IPS-20b (cell line): Measurements from ENCODE around the gene P4HA2.

Source experiments
- H3K27ac ChIP-seq: one replicate; pipeline ENCODE4 v1.5.1; 2013; ENCODE audit warnings: low read length
- H3K27me3 ChIP-seq: 2 replicates; pipeline ENCODE4 v1.6.1; 2013; ENCODE audit warnings: mild to moderate bottlenecking, low read length, inconsistent platforms; ENCODE audit not compliant: insufficient read depth
- H3K36me3 ChIP-seq: 2 replicates; pipeline ENCODE4 v1.6.1; 2013; ENCODE audit warnings: low read depth, mild to moderate bottlenecking, inconsistent platforms, low read length, moderate library complexity; ENCODE audit not compliant: insufficient read depth
- H3K4me1 ChIP-seq: 2 replicates; pipeline ENCODE4 v1.6.1; 2013; ENCODE audit warnings: mild to moderate bottlenecking, control low read depth, inconsistent platforms, low read length, moderate library complexity; ENCODE audit not compliant: insufficient read depth
- H3K4me3 ChIP-seq: 2 replicates; pipeline ENCODE4 v1.5.1; 2013; ENCODE audit warnings: mild to moderate bottlenecking, low read length, inconsistent platforms
- H3K9ac ChIP-seq: 2 replicates; pipeline ENCODE4 v1.6.1; 2013; ENCODE audit warnings: low read depth, mild to moderate bottlenecking, inconsistent platforms, low read length, moderate library complexity
- H3K9me3 ChIP-seq: 2 replicates; pipeline ENCODE4 v1.6.1; 2013; ENCODE audit warnings: mild to moderate bottlenecking, low read depth, low read length, inconsistent platforms; ENCODE audit not compliant: insufficient read depth

The P4HA2 gene

DNA sequence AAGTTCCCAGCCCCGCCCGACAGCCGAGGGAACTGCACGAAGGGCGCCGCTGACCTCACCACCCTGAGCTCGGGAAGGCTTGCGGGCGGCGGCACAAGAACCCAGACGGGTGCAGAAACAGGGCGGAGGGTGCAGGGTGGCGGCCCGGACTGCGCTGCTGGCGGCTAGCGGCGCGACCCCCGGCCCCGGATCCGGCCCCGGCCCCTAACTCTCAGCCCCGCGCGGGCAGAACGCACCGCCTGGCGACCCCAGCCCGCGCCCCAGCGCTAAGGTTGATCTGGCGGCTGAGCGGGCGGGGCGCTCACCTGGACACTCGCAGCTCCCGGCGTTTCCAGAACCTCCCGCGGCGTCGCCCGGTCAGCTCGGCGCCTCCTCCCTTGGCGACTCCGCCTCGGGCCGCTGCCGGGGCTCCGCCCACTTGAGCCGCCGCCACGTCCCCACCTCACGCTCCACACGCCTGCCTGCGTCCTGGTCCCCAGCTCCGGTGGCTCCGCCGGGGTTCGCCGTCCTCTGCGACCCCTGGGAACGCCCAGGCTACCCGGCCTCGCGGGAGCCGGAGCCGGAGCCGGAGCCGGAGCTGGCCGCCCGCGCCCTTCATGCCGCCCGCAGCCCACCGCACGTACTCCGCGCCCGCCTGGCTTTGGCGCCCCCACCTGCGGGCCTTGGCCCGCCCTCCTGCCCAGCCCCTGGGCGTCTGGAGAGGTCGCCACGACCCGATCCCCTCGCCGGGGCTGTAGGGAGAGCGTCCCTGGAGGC, at the start of gene P4HA2:
TSS of gene P4HA2 (minus strand) at position 369 of the 756 bp plus-strand sequence. CDS start 9,227 bp downstream, outside the sequence.
- H3K4me1 ChIP-seq: no peaks in the 10 kb centered on the region
- peaks cover 59% of the 10 kb centered on the region for H3K27me3 ChIP-seq
- no peaks in the 10 kb centered on the region for H3K9me3 ChIP-seq
- H3K27ac ChIP-seq: no peak within 1 kb of the TSS
- no peaks in the 10 kb centered on the region for H3K36me3 ChIP-seq
- peak within 1 kb of the TSS; percentile 62 for H3K4me3 ChIP-seq
- H3K9ac ChIP-seq: peak within 1 kb of the TSS; percentile 45

DNA sequence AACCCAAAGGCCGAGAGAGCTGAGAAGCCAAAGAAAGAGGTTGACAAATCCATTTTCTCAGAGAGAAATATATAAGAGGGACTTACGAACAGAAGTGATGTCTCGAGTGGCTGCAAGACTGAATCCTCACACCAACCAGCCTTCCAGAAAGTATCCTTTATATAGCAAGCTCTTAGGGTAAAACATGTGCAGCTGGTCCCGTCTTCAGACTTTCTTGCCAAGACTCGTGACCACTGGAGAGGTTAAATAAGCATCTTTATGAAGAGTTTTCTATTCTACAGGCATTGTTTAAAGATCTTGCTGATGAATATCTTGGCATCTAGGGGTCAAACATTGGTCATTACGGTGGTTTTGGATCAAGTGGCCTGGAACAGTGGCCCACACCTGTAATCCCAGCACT, 49.6 kb upstream of the P4HA2 start:
- no peak overlapping the region for H3K4me3 ChIP-seq
- H3K9ac ChIP-seq: no peak overlapping the region
- no peaks in the 10 kb centered on the region; the same call in 1 of the 2 replicates for H3K27me3 ChIP-seq
- H3K27ac ChIP-seq: no peak overlapping the region
- H3K36me3 ChIP-seq: no peaks in the 10 kb centered on the region
- peaks cover 6% of the 10 kb centered on the region for H3K4me1 ChIP-seq
- no peaks in the 10 kb centered on the region for H3K9me3 ChIP-seq

DNA sequence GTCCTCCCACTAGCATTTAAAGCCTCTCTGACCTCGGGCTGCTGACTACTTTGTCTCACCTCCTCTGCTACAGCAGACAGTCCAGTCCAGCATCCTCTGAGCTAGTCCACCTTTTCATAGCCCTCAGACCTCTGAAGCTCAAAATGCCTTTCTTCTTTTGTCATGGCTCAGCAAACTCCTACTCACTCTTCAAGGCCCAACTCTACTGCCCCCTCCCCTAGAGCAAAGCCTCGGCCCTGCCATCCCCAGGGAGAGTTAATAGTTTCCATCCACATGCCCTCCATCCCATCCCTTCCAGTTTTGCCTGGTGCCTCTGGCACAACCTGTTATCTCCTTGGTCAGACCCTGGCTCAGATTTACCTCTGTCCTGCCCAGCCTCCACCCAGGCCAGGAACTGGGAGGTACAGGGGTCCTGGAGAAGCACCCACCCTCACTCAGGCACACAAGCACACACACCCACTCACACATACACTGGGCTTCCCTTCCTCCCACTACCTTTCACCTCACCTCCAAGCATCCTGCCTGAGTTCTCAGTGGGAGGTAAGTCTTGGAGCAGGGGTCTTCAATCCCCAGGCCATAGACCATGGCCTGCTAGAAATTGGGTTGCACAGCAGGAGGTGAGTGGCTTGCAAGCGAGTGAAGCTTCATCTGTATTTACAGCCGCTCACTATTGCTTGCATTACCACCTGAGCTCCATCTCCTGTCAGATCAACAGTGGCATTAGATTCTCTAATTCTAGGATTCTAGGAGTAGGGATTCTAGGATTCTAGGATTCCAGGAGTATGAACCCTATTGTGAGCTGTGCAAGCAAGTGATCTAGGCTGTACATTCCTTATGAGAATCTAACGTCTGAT, 47.9 kb upstream of the P4HA2 start:
- no peak overlapping the region for H3K27ac ChIP-seq
- H3K36me3 ChIP-seq: no peaks in the 10 kb centered on the region
- H3K9me3 ChIP-seq: no peaks in the 10 kb centered on the region
- no peak overlapping the region for H3K9ac ChIP-seq
- H3K4me3 ChIP-seq: no peak overlapping the region
- H3K27me3 ChIP-seq: no peaks in the 10 kb centered on the region
- peaks cover 6% of the 10 kb centered on the region for H3K4me1 ChIP-seq

DNA sequence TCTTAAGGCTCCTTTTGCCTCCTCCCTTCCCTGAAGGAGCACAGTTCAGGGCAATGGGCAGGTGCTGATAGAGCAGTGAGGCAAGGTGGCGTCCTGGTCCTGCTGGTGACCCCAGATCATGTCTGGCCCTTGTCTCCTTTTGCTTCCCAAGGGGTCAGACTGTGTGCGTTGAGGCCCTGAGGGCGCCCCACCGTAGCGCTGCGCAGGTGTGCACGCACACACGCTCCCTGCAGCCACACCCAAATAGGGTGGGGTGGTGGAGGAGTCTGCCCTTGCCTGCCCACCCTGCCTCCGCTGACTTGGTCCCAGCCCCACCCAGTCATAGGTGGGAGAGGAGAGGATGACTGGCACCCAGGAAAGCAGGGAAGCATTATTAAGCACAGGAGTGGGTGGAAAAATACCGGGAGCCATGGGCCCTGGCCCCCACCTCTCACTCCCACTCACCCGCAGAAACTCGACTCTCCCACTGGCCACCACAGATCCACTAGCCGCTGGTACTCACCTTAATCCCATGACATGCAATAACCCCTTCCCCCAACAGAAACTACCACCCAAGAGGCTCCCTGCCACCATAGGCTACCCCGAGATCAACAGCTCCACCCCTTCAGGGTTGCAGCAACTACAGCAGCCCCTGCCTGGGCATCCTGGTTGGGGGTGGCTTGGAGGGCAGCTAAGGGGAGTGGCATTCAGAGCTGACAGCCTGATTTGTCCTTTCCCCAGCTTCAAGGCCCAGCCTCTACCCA, 46.6 kb upstream of the P4HA2 start:
- Histone ChIP-seq H3K27ac (no peak overlapping the region), H3K9me3 (no peaks in the 10 kb centered on the region), H3K4me1 (peaks cover 6% of the 10 kb centered on the region), H3K27me3 (no peaks in the 10 kb centered on the region), H3K36me3 (no peaks in the 10 kb centered on the region), H3K4me3 (no peak overlapping the region), H3K9ac (no peak overlapping the region)

DNA sequence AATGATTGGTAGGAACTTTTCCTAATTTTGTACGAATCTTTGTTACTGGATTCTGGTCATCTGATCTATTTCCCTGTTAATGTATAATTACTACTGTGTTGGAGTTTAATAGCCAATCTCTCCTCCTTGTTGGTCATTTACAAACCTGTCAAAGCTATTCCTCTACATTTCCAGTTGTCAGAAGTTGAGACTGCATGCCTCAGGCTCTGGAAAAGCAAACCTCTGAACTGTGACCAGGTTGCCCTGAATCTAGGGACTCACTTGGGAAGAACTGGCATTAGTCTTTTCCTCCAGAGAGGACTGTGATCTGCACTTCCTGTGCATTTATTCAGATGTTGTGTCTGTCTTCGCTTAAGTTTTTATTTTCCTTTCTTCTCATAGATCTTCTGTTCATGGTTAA, 46.0 kb upstream of the P4HA2 start:
- H3K9ac ChIP-seq: no peak overlapping the region
- no peaks in the 10 kb centered on the region for H3K9me3 ChIP-seq
- peaks cover 6% of the 10 kb centered on the region for H3K4me1 ChIP-seq

GRCh38 chr5:132272311-132273210, 44.9 kb upstream of the P4HA2 start:
- no peak overlapping the region for H3K4me3 ChIP-seq
- no peaks in the 10 kb centered on the region for H3K9me3 ChIP-seq
- no peaks in the 10 kb centered on the region for H3K27me3 ChIP-seq
- no peaks in the 10 kb centered on the region for H3K4me1 ChIP-seq
- no peak overlapping the region for H3K27ac ChIP-seq
- H3K36me3 ChIP-seq: no peaks in the 10 kb centered on the region
- H3K9ac ChIP-seq: no peak overlapping the region

More for the DNA sequence above, 46.0 kb upstream of the P4HA2 start:
- Histone ChIP-seq H3K27me3 (no peaks in the 10 kb centered on the region), H3K36me3 (no peaks in the 10 kb centered on the region), H3K4me3 (no peak overlapping the region), H3K27ac (no peak overlapping the region)

- H3K9me3 ChIP-seq: no peaks in the 10 kb centered on the region
- no peak overlapping the region for H3K27ac ChIP-seq
- no peaks in the 10 kb centered on the region for H3K4me1 ChIP-seq
- no peak overlapping the region for H3K9ac ChIP-seq
- no peaks in the 10 kb centered on the region for H3K27me3 ChIP-seq
- H3K36me3 ChIP-seq: no peaks in the 10 kb centered on the region
- H3K4me3 ChIP-seq: no peak overlapping the region
Measured at GRCh38 chr5:132271251-132272246, 43.9 kb upstream of the P4HA2 start.

DNA sequence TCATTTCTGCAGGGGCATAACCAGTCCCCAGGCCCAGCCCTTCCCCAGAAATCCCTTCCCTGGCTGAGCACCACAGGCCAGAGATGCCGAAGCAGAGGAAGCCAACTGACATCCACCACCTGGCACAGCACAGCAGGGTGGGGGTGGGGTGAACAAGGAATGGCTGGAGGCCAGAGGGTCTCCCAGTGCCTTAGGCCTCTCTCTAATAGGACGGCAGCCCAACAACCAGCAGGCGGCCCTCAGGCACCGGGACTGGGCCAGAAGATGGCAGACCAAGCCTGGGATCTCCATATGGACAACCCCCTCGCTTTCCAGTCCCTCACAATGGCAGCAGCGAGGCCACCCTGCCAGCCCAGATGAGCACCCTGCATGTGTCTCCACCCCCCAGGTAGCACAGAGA, 43.1 kb upstream of the P4HA2 start:
- no peaks in the 10 kb centered on the region for H3K36me3 ChIP-seq
- no peaks in the 10 kb centered on the region for H3K27me3 ChIP-seq
- no peak overlapping the region for H3K9ac ChIP-seq
- H3K27ac ChIP-seq: no peak overlapping the region
- no peaks in the 10 kb centered on the region for H3K4me1 ChIP-seq
- no peak overlapping the region for H3K4me3 ChIP-seq
- no peaks in the 10 kb centered on the region for H3K9me3 ChIP-seq

- Histone ChIP-seq H3K4me3 (no peak overlapping the region), H3K27ac (no peak overlapping the region), H3K9me3 (no peaks in the 10 kb centered on the region), H3K36me3 (no peaks in the 10 kb centered on the region), H3K9ac (no peak overlapping the region), H3K27me3 (no peaks in the 10 kb centered on the region), H3K4me1 (no peaks in the 10 kb centered on the region)
Measured at GRCh38 chr5:132270335-132270665, 42.6 kb upstream of the P4HA2 start.

DNA sequence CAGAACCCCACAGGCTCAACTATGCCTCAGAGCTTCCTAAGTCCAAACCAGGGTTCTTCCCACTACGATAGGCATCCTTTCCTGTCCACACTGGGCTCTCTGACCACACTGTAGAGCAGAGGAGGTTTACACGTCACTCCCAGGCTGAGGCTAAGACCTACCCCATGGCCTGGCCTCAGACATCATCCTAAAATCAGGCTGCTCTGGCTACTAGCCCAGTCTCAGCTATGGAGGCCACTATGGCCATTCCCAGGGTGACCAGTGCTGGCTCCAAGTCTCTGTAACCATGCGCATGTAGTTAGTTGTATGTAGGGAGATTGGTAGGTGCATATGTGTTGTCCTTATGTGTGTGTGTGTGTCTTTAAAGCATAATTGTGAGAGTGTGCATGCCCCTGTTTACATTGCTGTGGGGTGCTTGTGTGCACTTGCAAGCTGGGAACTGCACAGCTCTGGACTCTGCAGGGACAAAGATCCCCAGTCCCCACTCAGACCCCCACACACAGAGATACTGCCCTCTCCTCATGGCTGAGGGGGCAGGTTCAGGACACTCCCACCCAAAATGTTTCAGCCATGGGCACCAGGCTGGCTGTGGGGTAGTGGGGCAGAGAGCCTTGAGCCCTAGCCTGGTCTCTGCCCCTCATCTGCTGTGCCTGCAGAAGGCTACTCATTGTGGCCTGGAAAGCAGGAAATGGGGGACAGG, 42.1 kb upstream of the P4HA2 start:
- no peaks in the 10 kb centered on the region for H3K9me3 ChIP-seq
- no peak overlapping the region for H3K27ac ChIP-seq
- H3K4me3 ChIP-seq: no peak overlapping the region
- H3K9ac ChIP-seq: no peak overlapping the region
- H3K4me1 ChIP-seq: no peaks in the 10 kb centered on the region
- no peaks in the 10 kb centered on the region for H3K36me3 ChIP-seq
- H3K27me3 ChIP-seq: no peaks in the 10 kb centered on the region
